BJ (cell line): ENCODE data around the gene FNDC3B. TPM values are rescaled to one million over a fixed set of nuclear protein-coding genes. Genes with fewer than 3 reads are reported as not detected.

ENCODE experiments used
- CTCF ChIA-PET: fragments of 350-600 bp; formaldehyde crosslinking; extraction: SDS; loops from one replicate; lab custom pipeline; 2021; ENCODE audit warnings: antibody characterized with exemption, inconsistent platforms; lab: Yijun Ruan, JAX
- POLR2A ChIA-PET: fragments of 300-600 bp; sonication (Branson Sonifier 250); formaldehyde crosslinking; extraction: SDS; loops from one replicate; lab custom pipeline; 2021; ENCODE audit warnings: antibody characterized with exemption; lab: Charles Lee
- DNase-seq: peaks from one replicate; pipeline ENCODE4 v3.0.0-alpha.2; 2011; ENCODE audit warnings: low read depth
- H3K27me3 ChIP-seq: 2 replicates; pipeline ENCODE4 v1.6.0; 2011; ENCODE audit warnings: low read length; ENCODE audit not compliant: control insufficient read depth, insufficient read depth
- H3K36me3 ChIP-seq: 2 replicates; pipeline ENCODE4 v1.5.1; 2011; ENCODE audit warnings: low read length; ENCODE audit not compliant: control insufficient read depth, insufficient read depth
- H3K4me3 ChIP-seq: 2 replicates; pipeline ENCODE4 v1.5.1; 2011; ENCODE audit warnings: low read depth, mild to moderate bottlenecking, control low read depth, low read length
- polyA plus RNA-seq: library from polyadenylated mRNA; depleted of rRNA; stranded (reverse); fragments of >200 nt; gene quantifications from 2 replicates; pipeline ENCODE4 v1.2.3, GENCODE V29; 2011
- TF ChIP-seq, protein P1 (sequence below): IDR thresholded peaks from 2 replicates; pipeline ENCODE4 v1.5.1; 2011; ENCODE audit warnings: low read depth, mild to moderate bottlenecking, control low read depth, inconsistent platforms, low read length, moderate library complexity; ENCODE audit not compliant: insufficient read depth

The FNDC3B gene
- polyA plus RNA-seq, 1 experiment = 28.6 TPM

GRCh38 chr3:172315401-172316091, 276.2 kb downstream of the FNDC3B start:
- ChIA-PET POLR2A (no interaction called here), CTCF (interaction anchor here (0.6 to 1.7 kb wide), 3 partner anchors 17 to 136 kb away, joined by 3 to 7 read pairs (median 5); no protein-coding TSS in a partner anchor)
- peak; percentile 42 for DNase-seq
- TF ChIP-seq, protein P1, sequence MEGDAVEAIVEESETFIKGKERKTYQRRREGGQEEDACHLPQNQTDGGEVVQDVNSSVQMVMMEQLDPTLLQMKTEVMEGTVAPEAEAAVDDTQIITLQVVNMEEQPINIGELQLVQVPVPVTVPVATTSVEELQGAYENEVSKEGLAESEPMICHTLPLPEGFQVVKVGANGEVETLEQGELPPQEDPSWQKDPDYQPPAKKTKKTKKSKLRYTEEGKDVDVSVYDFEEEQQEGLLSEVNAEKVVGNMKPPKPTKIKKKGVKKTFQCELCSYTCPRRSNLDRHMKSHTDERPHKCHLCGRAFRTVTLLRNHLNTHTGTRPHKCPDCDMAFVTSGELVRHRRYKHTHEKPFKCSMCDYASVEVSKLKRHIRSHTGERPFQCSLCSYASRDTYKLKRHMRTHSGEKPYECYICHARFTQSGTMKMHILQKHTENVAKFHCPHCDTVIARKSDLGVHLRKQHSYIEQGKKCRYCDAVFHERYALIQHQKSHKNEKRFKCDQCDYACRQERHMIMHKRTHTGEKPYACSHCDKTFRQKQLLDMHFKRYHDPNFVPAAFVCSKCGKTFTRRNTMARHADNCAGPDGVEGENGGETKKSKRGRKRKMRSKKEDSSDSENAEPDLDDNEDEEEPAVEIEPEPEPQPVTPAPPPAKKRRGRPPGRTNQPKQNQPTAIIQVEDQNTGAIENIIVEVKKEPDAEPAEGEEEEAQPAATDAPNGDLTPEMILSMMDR = no peak
- Histone ChIP-seq H3K4me3 (no peak overlapping the region), H3K27me3 (no peaks in the 10 kb centered on the region), H3K36me3 (peaks cover 11% of the 10 kb centered on the region)

- Histone ChIP-seq H3K27me3 (no peaks in the 10 kb centered on the region), H3K4me3 (no peak overlapping the region), H3K36me3 (peaks cover 6% of the 10 kb centered on the region)
- ChIA-PET POLR2A (interaction anchor here (0.7 kb wide), 1 partner anchor 676 kb away, joined by 5 read pairs; no protein-coding TSS in a partner anchor), CTCF (no interaction called here)
- no peak for DNase-seq
- TF ChIP-seq, protein P1 = no peak
These were observed 277.4 kb downstream of the FNDC3B start for GRCh38 chr3:172316758-172317157.

DNA sequence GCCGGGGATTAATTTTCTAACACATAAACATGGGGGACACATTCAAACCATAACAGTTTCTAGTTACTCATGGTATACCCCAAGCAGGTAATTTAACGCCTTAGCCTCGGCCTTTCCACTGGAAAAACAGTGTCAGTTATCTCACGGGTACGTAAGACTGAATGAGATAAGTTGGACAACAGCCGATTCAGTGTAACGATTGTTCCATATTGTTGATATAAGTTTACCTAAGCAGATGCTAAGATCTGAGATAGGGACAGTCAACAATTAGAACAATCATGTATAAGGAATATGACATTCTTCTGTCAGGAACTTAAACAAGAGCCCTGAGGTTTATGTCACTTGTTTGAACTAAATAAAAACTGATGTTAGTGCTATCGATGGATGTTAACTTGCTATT, 278.1 kb downstream of the FNDC3B start:
- TF ChIP-seq, protein P1 = no peak
- peaks cover 8% of the 10 kb centered on the region for H3K36me3 ChIP-seq
- ChIA-PET CTCF (interaction anchor here (2.4 kb wide), 1 partner anchor 15 kb away, joined by 16 read pairs; no protein-coding TSS in a partner anchor), POLR2A (no interaction called here)
- no peak overlapping the region for H3K4me3 ChIP-seq
- DNase-seq = no peak
- no peaks in the 10 kb centered on the region for H3K27me3 ChIP-seq

GRCh38 chr3:172317984-172318383, 278.6 kb downstream of the FNDC3B start:
- H3K27me3 ChIP-seq = no peaks in the 10 kb centered on the region
- no peak overlapping the region for H3K4me3 ChIP-seq
- TF ChIP-seq, protein P1 = no peak
- POLR2A ChIA-PET = no interaction called here
- CTCF ChIA-PET = interaction anchor here (2.4 kb wide), 1 partner anchor 15 kb away, joined by 16 read pairs; no protein-coding TSS in a partner anchor
- H3K36me3 ChIP-seq = peaks cover 10% of the 10 kb centered on the region; the same call in 1 of the 2 replicates
- peak; percentile 94 for DNase-seq

GRCh38 chr3:172319595-172319994, 280.2 kb downstream of the FNDC3B start:
- Histone ChIP-seq H3K36me3 (peaks cover 10% of the 10 kb centered on the region; the same call in 1 of the 2 replicates), H3K27me3 (no peaks in the 10 kb centered on the region), H3K4me3 (no peak overlapping the region)
- TF ChIP-seq, protein P1 = no peak
- POLR2A ChIA-PET = no interaction called here
- CTCF ChIA-PET = interaction anchor here (2.4 kb wide), 1 partner anchor 13 kb away, joined by 16 read pairs; no protein-coding TSS in a partner anchor
- no peak for DNase-seq
